ENCODE measurements around the gene DMPK.

Gene DMPK

GRCh38 chr19:45768984-45769782 is 13.1 kb downstream of the DMPK start, which contains the start of gene SIX5:
Gene SIX5 (minus strand): TSS chr19:45769252. CDS start chr19:45768844, 408 bp downstream.
- peak; percentile 99 for DNase-seq (ENCODE audit: low read depth)
- peak within 1 kb of the TSS; percentile 99 for H3K4me3 ChIP-seq (ENCODE audit: low read depth, low read length)
- TF ChIP-seq CTCF (IDR thresholded peaks at IDR 0.05; ENCODE audit: insufficient read depth, low read depth, low read length, missing control alignments) = no peak

GRCh38 chr19:45768655-45768983 is 13.7 kb downstream of the DMPK start:
- H3K4me3 ChIP-seq (ENCODE audit: low read depth, low read length) = peak overlapping the region; percentile 99
- TF ChIP-seq CTCF (IDR thresholded peaks at IDR 0.05; ENCODE audit: insufficient read depth, low read depth, low read length, missing control alignments) = no peak
- peak; percentile 75 for DNase-seq (ENCODE audit: low read depth)

DNA sequence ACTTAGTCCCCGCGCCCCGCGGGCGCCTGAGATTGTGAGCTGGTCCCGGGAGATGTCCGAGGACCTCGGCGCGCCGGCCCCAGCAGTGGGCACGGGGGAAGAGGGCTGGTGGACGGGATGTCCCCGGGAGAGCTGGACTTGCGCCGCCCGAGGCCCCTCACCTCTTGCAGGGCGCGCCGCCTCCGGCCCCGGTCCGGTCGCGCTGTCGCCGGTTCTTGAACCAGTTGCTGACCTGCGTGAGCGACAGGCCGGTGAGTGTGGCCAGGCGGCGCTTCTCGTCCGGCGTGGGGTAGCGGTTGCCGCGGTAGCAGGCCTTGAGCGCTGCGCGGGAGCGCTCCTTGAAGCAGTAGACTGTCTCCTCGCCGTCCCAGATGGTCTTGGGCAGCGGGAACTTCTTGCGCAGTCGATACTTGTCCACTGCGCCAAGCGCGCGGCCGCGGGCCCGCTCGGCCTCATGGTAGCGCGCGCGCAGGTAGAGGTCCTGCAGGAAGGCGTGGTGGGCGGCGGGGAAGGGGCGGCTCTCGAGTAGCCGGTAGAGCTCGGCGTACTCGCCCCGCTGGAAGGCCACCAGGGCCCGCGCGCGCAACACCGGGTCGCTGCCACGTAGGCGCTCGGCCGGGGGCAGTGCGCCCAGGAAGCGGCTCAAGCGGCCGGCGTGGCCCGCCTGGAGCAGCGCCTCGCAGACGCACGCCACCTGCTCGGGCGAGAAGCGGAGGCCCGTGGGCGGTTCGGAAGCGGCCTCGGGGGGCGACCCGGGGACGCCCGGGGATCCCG is 14.2 kb downstream of the DMPK start:
- peak overlapping the region; percentile 63 for H3K4me3 ChIP-seq (ENCODE audit: low read depth, low read length)
- TF ChIP-seq CTCF (IDR thresholded peaks at IDR 0.05; ENCODE audit: insufficient read depth, low read depth, low read length, missing control alignments) = no peak
- DNase-seq (ENCODE audit: low read depth) = peak; percentile 79

DNA sequence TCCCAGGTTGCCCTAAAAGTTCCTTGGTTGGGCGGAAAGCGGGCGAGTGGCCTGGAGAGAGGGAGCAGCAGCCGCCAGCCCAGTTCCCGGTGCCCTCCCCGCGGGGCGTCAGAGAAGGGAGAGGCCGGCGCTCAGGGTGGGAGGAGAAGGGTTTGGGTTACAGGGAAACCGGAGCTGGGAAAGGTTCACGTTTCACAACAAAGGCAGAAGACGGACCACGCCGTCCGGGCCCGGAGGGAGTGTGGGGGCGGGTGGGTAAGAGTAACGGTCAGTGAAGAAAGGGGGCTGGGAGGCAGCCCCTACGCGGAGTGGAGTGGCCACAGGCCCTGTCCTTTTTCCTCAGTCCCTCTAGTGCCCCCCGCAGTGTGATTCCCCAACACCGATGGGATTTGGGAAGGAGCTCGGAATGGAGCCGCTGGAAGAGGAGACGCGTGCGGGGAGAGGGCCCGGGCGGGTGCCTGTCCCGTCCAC is 14.8 kb downstream of the DMPK start:
- no peak for DNase-seq (ENCODE audit: low read depth)
- peak overlapping the region; percentile 63 for H3K4me3 ChIP-seq (ENCODE audit: low read depth, low read length)
- TF ChIP-seq CTCF (IDR thresholded peaks at IDR 0.05; ENCODE audit: insufficient read depth, low read depth, low read length, missing control alignments) = no peak

GRCh38 chr19:45766869-45767346 is 15.4 kb downstream of the DMPK start:
- DNase-seq (ENCODE audit: low read depth) = no peak
- no peak for TF ChIP-seq CTCF (IDR thresholded peaks at IDR 0.05; ENCODE audit: insufficient read depth, low read depth, low read length, missing control alignments)
- peak overlapping the region; percentile 63; the same call in 1 of the 2 replicates for H3K4me3 ChIP-seq (ENCODE audit: low read depth, low read length)

DNA sequence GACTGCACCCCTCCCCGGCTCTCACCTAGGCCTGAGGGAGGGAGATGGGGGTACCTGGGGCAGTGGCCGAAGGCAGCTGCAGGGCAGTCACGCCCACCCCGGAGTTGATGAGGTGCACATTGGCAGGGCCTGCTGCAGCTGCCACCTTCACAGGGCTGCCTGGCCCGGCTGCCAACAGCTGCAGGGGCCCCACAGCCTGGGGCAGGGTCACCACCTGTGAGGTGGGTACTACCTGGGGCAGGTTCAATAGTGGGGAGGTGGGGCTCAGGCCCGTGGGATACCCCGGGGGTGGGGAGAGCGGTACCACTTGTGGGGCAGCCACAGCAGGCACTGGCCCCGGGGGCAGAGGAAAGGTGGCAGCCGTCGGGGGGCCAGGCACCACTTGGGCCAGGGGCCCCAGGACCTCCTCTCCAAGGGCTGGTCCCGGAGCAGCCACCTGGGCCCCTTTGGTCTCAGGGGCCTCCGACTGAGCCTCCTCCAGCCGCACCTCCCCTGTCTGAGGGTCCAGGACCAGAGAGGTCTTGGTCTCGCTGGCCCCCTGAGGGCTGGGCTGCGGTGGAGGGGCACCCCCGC is 15.9 kb downstream of the DMPK start:
- H3K4me3 ChIP-seq (ENCODE audit: low read depth, low read length) = no peak overlapping the region
- DNase-seq (ENCODE audit: low read depth) = no peak
- no peak for TF ChIP-seq CTCF (IDR thresholded peaks at IDR 0.05; ENCODE audit: insufficient read depth, low read depth, low read length, missing control alignments)

Data from GM12865 (cell line).